PC-3 (cell line): ENCODE results near the gene FANCC. TPM values are rescaled to one million over a fixed set of nuclear protein-coding genes. Genes with fewer than 3 reads are reported as not detected.

Source experiments
- ATAC-seq: fragments of 200-7000 bp; cut with Tn5 transposase; 2 replicates; pipeline ENCODE4 v1.9.1; 2020; ENCODE audit warnings: mild to moderate bottlenecking, moderate library complexity
- BruUV-seq: library from RNA; stranded (reverse); fragments of 400-500 nt; replicated peaks from 2 replicates; lab custom pipeline; 2021; lab: Mats Ljungman, UMichigan
- CTCF ChIA-PET: fragments of 300-600 bp; sonication (Branson Sonifier 250); formaldehyde crosslinking; loops from one replicate; lab custom pipeline; 2022; ENCODE audit warnings: antibody characterized with exemption; lab: Charles Lee
- POLR2A ChIA-PET: fragments of 300-600 bp; sonication (Branson Sonifier 250); formaldehyde crosslinking; loops from one replicate; lab custom pipeline; 2022; ENCODE audit warnings: antibody characterized with exemption; ENCODE audit not compliant: unreplicated experiment; lab: Charles Lee
- DNase-seq: peaks from one replicate; pipeline ENCODE4 v3.0.0-alpha.2; 2015
- H2AFZ ChIP-seq: fragments of 300-600 bp; sonication (generic); 2 replicates; pipeline ENCODE4 v1.6.0; 2016; ENCODE audit warnings: antibody characterized with exemption, low read length
- H3F3A ChIP-seq: fragments of 300-600 bp; sonication (generic); one replicate; pipeline ENCODE4 v1.6.0; 2017; ENCODE audit warnings: antibody characterized with exemption, low read length, control low read depth, mild to moderate bottlenecking; ENCODE audit not compliant: unreplicated experiment
- H3K27ac ChIP-seq: fragments of 300-600 bp; sonication (generic); 2 replicates; pipeline ENCODE4 v1.5.1; 2016; ENCODE audit warnings: mild to moderate bottlenecking, low read length
- H3K27me3 ChIP-seq: fragments of 300-600 bp; sonication (generic); 2 replicates; pipeline ENCODE4 v1.6.1; 2016; ENCODE audit warnings: low read length, mixed read lengths
- H3K36me3 ChIP-seq: fragments of 300-600 bp; sonication (generic); 2 replicates; pipeline ENCODE4 v1.6.1; 2016; ENCODE audit warnings: low read depth, mixed run types, low read length, mixed read lengths
- H3K4me1 ChIP-seq: fragments of 300-600 bp; sonication (generic); 2 replicates; pipeline ENCODE4 v1.5.1; 2016; ENCODE audit warnings: low read length; ENCODE audit not compliant: insufficient read depth
- H3K4me2 ChIP-seq: fragments of 300-600 bp; sonication (generic); 2 replicates; pipeline ENCODE4 v1.6.0; 2016; ENCODE audit warnings: low read length
- H3K4me3 ChIP-seq: fragments of 300-600 bp; sonication (generic); 2 replicates; pipeline ENCODE4 v1.5.1; 2016; ENCODE audit warnings: mild to moderate bottlenecking, low read length, mixed read lengths
- H3K79me2 ChIP-seq: fragments of 300-600 bp; sonication (generic); 2 replicates; pipeline ENCODE4 v1.6.1; 2017; ENCODE audit warnings: low read length, mixed read lengths
- H3K9ac ChIP-seq: fragments of 300-600 bp; sonication (generic); 2 replicates; pipeline ENCODE4 v1.6.0; 2016; ENCODE audit warnings: mild to moderate bottlenecking, low read length
- H3K9me2 ChIP-seq: fragments of 300-600 bp; sonication (generic); replicated peaks from 2 replicates; pipeline ENCODE4 v1.6.1; 2016; ENCODE audit warnings: mixed run types, low read length, mixed read lengths
- H3K9me3 ChIP-seq: fragments of 300-600 bp; sonication (generic); 2 replicates; pipeline ENCODE4 v1.6.1; 2016; ENCODE audit warnings: low read length, mixed read lengths
- H4K20me1 ChIP-seq: fragments of 300-600 bp; sonication (generic); 2 replicates; pipeline ENCODE4 v1.6.1; 2016; ENCODE audit warnings: low read length, mixed read lengths
- CTCF ChIP-seq: fragments of 300-600 bp; sonication (generic); conservative IDR thresholded peaks from 2 replicates; pipeline ENCODE4 v1.5.1; 2017; ENCODE audit warnings: antibody characterized with exemption, low read depth, mild to moderate bottlenecking, low read length
- EZH2 ChIP-seq: fragments of 300-600 bp; sonication (generic); IDR thresholded peaks from one replicate; pipeline ENCODE4 v1.6.1; 2017; ENCODE audit warnings: antibody characterized with exemption, mild to moderate bottlenecking, low read length; ENCODE audit not compliant: unreplicated experiment
- EZH2phosphoT487 ChIP-seq: fragments of 300-600 bp; sonication (generic); IDR thresholded peaks from 2 replicates; pipeline ENCODE4 v1.6.1; 2018; ENCODE audit warnings: mild to moderate bottlenecking, antibody characterized with exemption, low read length, borderline replicate concordance
- intact Hi-C: fragments of 100-400 bp; cut with micrococcal nuclease; formaldehyde crosslinking; loops from 2 replicates; pipeline ENCODE4 v1.9.0; 2023
- total RNA-seq: library from RNA; depleted of rRNA; stranded (reverse); fragments of >200 nt; gene quantifications from 2 replicates; pipeline ENCODE4 v1.2.3, GENCODE V29; 2014

FANCC gene
- total RNA-seq, 1 experiment from 2014 or later, result 6.9 TPM

GRCh38 chr9:95129476-95130291 is 187.8 kb downstream of the FANCC start:
- Histone ChIP-seq H3K4me2 (no peak overlapping the region), H3K4me1 (no peaks in the 10 kb centered on the region), H4K20me1 (no peaks in the 10 kb centered on the region), H3K79me2 (no peaks in the 10 kb centered on the region), H2AFZ (no peak overlapping the region), H3K9me3 (no peaks in the 10 kb centered on the region), H3K27ac (no peak overlapping the region), H3F3A (no peaks in the 10 kb centered on the region), H3K9ac (no peak overlapping the region), H3K4me3 (no peak overlapping the region), H3K36me3 (no peaks in the 10 kb centered on the region), H3K27me3 (no peaks in the 10 kb centered on the region), H3K9me2 (no peaks in the 10 kb centered on the region)
- no peak for DNase-seq
- POLR2A ChIA-PET, result interaction anchor here (0.6 kb wide), 1 partner anchor 346 kb away, joined by 6 read pairs; no protein-coding TSS in a partner anchor
- no peak for ATAC-seq
- TF ChIP-seq EZH2, result no peak
- TF ChIP-seq CTCF, result no peak
- no peak for TF ChIP-seq EZH2phosphoT487
- BruUV-seq, result no TSS peak
- intact Hi-C loops, result loop anchor here (2.0 kb wide), 1 partner anchor 575 kb away; the partner anchor contains the start of gene PCAT7
- CTCF ChIA-PET, result interaction anchor here (1.0 to 1.1 kb wide), 2 partner anchors 38 to 324 kb away, joined by 3 to 5 read pairs; no protein-coding TSS in a partner anchor

GRCh38 chr9:95128177-95128524 is 189.4 kb downstream of the FANCC start:
- Histone ChIP-seq H3K36me3 (no peaks in the 10 kb centered on the region), H3K27me3 (no peaks in the 10 kb centered on the region), H3K4me3 (no peak overlapping the region), H3K79me2 (no peaks in the 10 kb centered on the region), H2AFZ (no peak overlapping the region), H3K4me1 (no peaks in the 10 kb centered on the region), H3F3A (no peaks in the 10 kb centered on the region), H3K9me2 (no peaks in the 10 kb centered on the region), H3K9me3 (no peaks in the 10 kb centered on the region), H4K20me1 (no peaks in the 10 kb centered on the region), H3K9ac (no peak overlapping the region), H3K27ac (no peak overlapping the region), H3K4me2 (no peak overlapping the region)
- BruUV-seq, result no TSS peak
- DNase-seq (no peak), ATAC-seq (no peak)
- ChIA-PET POLR2A (no interaction called here), CTCF (interaction anchor here (0.6 to 1.3 kb wide), 11 partner anchors 12 to 459 kb away, joined by 3 to 18 read pairs (median 4); no protein-coding TSS in a partner anchor)
- intact Hi-C loops, result no loop called here
- TF ChIP-seq CTCF, result no peak
- TF ChIP-seq EZH2phosphoT487, result no peak
- no peak for TF ChIP-seq EZH2
